Measurements from ENCODE around the gene RANBP17. TPM values are rescaled to one million over a fixed set of nuclear protein-coding genes. Genes with fewer than 3 reads are reported as not detected.
"Not testable (repeated sequence)": the region's sequence is repeated elsewhere in the genome, so short reads cannot be mapped to it uniquely, and the experiment has no call there.

The RANBP17 gene
- total and polyA plus RNA-seq, 9 of the 15 experiments (the other 6 are each of a cell fraction or from before 2014, with no cell fraction given): not detected

DNA sequence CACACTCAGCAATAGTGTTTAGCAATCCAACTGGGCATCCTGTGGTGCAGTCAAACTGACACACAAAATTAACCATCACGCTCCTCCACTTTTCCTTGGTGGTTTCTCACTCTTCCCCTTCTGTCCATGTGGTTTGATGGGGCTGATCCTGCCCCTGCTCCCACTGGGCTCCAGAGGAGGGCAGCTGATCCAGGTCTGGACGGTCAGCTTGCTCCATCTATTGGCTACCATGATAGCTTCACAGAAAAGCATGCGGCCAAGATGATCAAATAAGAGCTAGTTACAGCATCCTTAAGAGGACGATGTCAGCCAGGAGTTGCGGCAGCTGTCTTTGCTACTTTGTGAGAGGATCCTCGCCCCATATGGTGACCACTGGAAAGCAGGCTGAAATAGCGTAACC lies 29.6 kb upstream of the RANBP17 start (continued):
- TF ChIP-seq ARID4B (CRISPR knock-in tag; IDR thresholded peaks at IDR 0.05) (no peak), CHCHD3 (CRISPR knock-in tag; IDR thresholded peaks at IDR 0.05) (no peak)

DNA sequence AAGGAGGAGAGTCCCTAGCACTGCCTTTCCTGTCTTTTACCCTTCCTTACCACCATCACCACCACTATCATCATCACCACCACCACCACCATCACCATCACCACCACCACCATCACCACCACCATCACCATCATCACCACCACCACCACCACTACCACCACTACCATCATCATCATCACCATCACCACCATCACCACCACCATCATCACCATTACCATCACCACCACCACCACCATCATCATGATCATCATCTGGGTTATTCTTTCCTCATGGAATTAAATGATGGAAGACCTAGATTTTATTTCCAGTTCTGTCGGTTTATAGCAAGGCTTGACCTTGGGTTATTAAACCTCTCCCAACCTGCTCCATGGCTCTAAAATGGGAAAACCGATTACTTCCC lies 27.8 kb upstream of the RANBP17 start:
- H3K36me3 ChIP-seq (ENCODE audit: control insufficient read depth, insufficient read depth, low read length); H3K9me1 ChIP-seq (ENCODE audit: control insufficient read depth, insufficient read depth, low read length); H2AFZ ChIP-seq (ENCODE audit: low read depth, low read length); BruUV-seq (replicated peaks); H3K79me2 ChIP-seq (ENCODE audit: control insufficient read depth, insufficient read depth, low read length); FAIRE-seq; H3K9ac ChIP-seq (ENCODE audit: insufficient read depth in 1 of 2, low read depth in 2 of 2, low read length in 2 of 2); CTCF ChIA-PET (ENCODE audit: low intra/inter-chr PET ratio); H3K9me3 ChIP-seq (replicated peaks; ENCODE audit: control insufficient read depth, insufficient read depth, low read depth, low read length); H3K4me3 ChIP-seq; ATAC-seq; DNase-seq (ENCODE audit: extremely low read depth in 1 of 4, low spot score in 3 of 4); H3K4me1 ChIP-seq (replicated peaks in 1 of 2; ENCODE audit: control insufficient read depth in 2 of 2, insufficient read depth in 2 of 2, low read length in 2 of 2); H4K20me1 ChIP-seq (replicated peaks; ENCODE audit: control insufficient read depth, insufficient read depth, low read length); in situ Hi-C loops (cut with MboI); POLR2A ChIA-PET; intact Hi-C loops (cut with micrococcal nuclease); H3K27ac ChIP-seq (ENCODE audit: extremely low read depth, low read depth, low read length); H3K4me2 ChIP-seq (ENCODE audit: insufficient read depth, low read length); H3K27me3 ChIP-seq (ENCODE audit: control insufficient read depth in 2 of 2, insufficient read depth in 2 of 2, low read length in 2 of 2): not testable (repeated sequence)
- WGBS (ENCODE audit: insufficient coverage, low coverage, missing lambda C conversion rate): 0% methylated on average over 2 of the region's 2 CpGs

Data from K562 (cell line).